GM23338 (cell line): ENCODE data around the gene JRKL. TPM values are rescaled to one million over a fixed set of nuclear protein-coding genes. Genes with fewer than 3 reads are reported as not detected.
A peak's percentile ranks its signal among the peaks of the same experiment; 100 is the strongest.

ENCODE experiments used
- ATAC-seq: fragments of 200-7000 bp; cut with Tn5 transposase; 3 replicates; pipeline ENCODE4 v1.9.1; 2020
- DNase-seq: peaks from one replicate; pipeline ENCODE4 v3.0.0-alpha.2; 2015; ENCODE audit warnings: low spot score
- H2AFZ ChIP-seq: fragments of 200-600 bp; sonication (generic); 2 replicates; pipeline ENCODE4 v1.8.0; 2016; ENCODE audit warnings: antibody characterized with exemption, mild to moderate bottlenecking, moderate library complexity
- H3F3A ChIP-seq: fragments of 200-600 bp; sonication (generic); replicated peaks from 2 replicates; pipeline ENCODE4 v1.8.0; 2017; ENCODE audit warnings: antibody characterized with exemption, mixed run types, low read depth
- H3K27ac ChIP-seq: fragments of 200-600 bp; sonication (generic); 2 replicates; pipeline ENCODE4 v1.6.1; 2016; ENCODE audit warnings: low read depth
- H3K27me3 ChIP-seq: fragments of 200-600 bp; sonication (generic); 2 replicates; pipeline ENCODE4 v1.8.0; 2016; ENCODE audit warnings: mild to moderate bottlenecking, mixed run types, moderate library complexity; ENCODE audit not compliant: insufficient read depth
- H3K36me3 ChIP-seq: fragments of 200-600 bp; sonication (generic); 2 replicates; pipeline ENCODE4 v1.8.0; 2016; ENCODE audit warnings: mild to moderate bottlenecking; ENCODE audit not compliant: insufficient read depth
- H3K4me1 ChIP-seq: fragments of 200-600 bp; sonication (generic); 2 replicates; pipeline ENCODE4 v1.8.0; 2016; ENCODE audit warnings: mild to moderate bottlenecking, moderate library complexity; ENCODE audit not compliant: insufficient read depth
- H3K4me2 ChIP-seq: fragments of 200-600 bp; sonication (generic); 2 replicates; pipeline ENCODE4 v1.7.1; 2017; ENCODE audit warnings: mixed run types
- H3K4me3 ChIP-seq: fragments of 200-600 bp; sonication (generic); 2 replicates; pipeline ENCODE4 v1.6.1; 2016; ENCODE audit warnings: mixed run types
- H3K79me2 ChIP-seq: fragments of 200-600 bp; sonication (generic); replicated peaks from 2 replicates; pipeline ENCODE4 v1.8.0; 2017; ENCODE audit warnings: mild to moderate bottlenecking; ENCODE audit not compliant: insufficient read depth
- H3K9me2 ChIP-seq: fragments of 200-600 bp; sonication (generic); 2 replicates; pipeline ENCODE4 v1.8.0; 2017; ENCODE audit not compliant: insufficient read depth
- H4K20me1 ChIP-seq: fragments of 200-600 bp; sonication (generic); replicated peaks from 2 replicates; pipeline ENCODE4 v1.8.0; 2017; ENCODE audit warnings: mild to moderate bottlenecking; ENCODE audit not compliant: insufficient read depth
- H3K27ac Mint-ChIP-seq: 2 replicates; pipeline ENCODE4 v1.8.0; 2020; ENCODE audit warnings: inconsistent platforms, mild to moderate bottlenecking, moderate library complexity, mixed read lengths
- H3K27me3 Mint-ChIP-seq: 3 replicates; pipeline ENCODE4 v1.8.0; 2022; ENCODE audit warnings: low read depth, mild to moderate bottlenecking, moderate library complexity, mixed read lengths, inconsistent platforms; ENCODE audit not compliant: insufficient read depth, poor library complexity
- H3K36me3 Mint-ChIP-seq: 3 replicates; pipeline ENCODE4 v1.8.0; 2021; ENCODE audit warnings: low read depth, mild to moderate bottlenecking, inconsistent platforms, moderate library complexity, mixed read lengths
- H3K4me1 Mint-ChIP-seq: 3 replicates; pipeline ENCODE4 v1.8.0; 2020; ENCODE audit warnings: mild to moderate bottlenecking, inconsistent platforms, mixed read lengths
- H3K4me3 Mint-ChIP-seq: 3 replicates; pipeline ENCODE4 v1.8.0; 2021; ENCODE audit warnings: moderate library complexity, mild to moderate bottlenecking, inconsistent platforms, mixed read lengths
- H3K9me3 Mint-ChIP-seq: 3 replicates; pipeline ENCODE4 v1.8.0; 2020; ENCODE audit warnings: moderate library complexity, mild to moderate bottlenecking, inconsistent platforms, mixed read lengths
- CTCF ChIP-seq, 2 experiments: fragments of 200-600 bp in 1 of 2; sonication (generic) in 1 of 2; conservative IDR thresholded peaks; 2 replicates each; pipeline versions ENCODE4 v1.5.1 to v1.6.1; 2016 to 2017; ENCODE audit warnings: antibody characterized with exemption in 2 of 2, low read depth in 2 of 2, mild to moderate bottlenecking in 2 of 2, moderate library complexity in 1 of 2
- ZNF462 ChIP-seq: fragments of 250-450 bp; sonication (Bioruptor Pico); IDR thresholded peaks from 2 replicates; pipeline ENCODE4 v1.5.0; 2020; ENCODE audit warnings: mild to moderate bottlenecking, moderate library complexity
- polyA plus RNA-seq: library from polyadenylated mRNA; unstranded; fragments of >200 nt; fragmentation: Nextera tagmentation; extraction: Ambion mirVana; gene quantifications from 2 replicates; pipeline ENCODE4 v1.2.1, GENCODE V29; 2016
- total RNA-seq: library from RNA; depleted of rRNA; stranded (reverse); fragments of >200 nt; shearing (Covaris generic); gene quantifications from 2 replicates; pipeline ENCODE4 v1.2.3, GENCODE V29; 2014

The JRKL gene
- total and polyA plus RNA-seq, 2 experiments from 2014 or later, result 3.8 to 5.2 TPM

DNA sequence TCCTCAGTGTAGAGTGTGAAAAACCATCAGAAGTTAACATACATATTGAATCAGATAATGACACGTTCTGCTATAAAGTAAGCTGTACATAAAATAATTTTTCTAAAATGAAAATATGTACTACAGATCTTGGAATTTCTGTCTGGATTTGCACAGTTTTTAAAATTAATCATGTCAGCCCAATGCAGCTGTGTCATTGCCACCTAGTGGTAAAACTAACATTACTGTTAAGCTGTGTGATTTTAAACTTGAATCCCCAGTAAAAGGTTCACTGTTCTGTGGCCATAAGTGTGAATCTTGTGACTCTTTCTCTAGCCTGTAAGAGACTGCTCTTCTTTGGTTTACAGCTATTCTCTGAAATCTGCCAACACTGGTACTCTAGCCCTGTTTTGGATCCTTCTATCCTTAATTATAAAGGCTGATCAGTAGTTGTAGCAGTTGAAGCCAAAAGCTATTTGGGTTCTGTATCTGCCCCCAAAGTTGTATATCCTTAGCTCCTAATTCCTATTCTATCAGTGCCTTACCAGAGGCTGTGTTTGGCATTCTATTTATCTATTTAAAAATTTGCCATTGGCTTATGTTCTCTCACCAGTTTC, 4.0 kb downstream of the JRKL start:
- Mint-ChIP-seq H3K36me3 (peaks cover 15% of the 10 kb centered on the region; the same call in 2 of the 3 replicates), H3K9me3 (peaks cover 10% of the 10 kb centered on the region; the same call in 2 of the 3 replicates), H3K4me3 (no peak overlapping the region), H3K27ac (no peak overlapping the region), H3K27me3 (peaks cover 1% of the 10 kb centered on the region), H3K4me1 (peaks cover 4% of the 10 kb centered on the region; the same call in 2 of the 3 replicates)
- ATAC-seq (no peak), DNase-seq (peak; percentile 68)
- peak; percentile 71 to 86 for TF ChIP-seq CTCF (conservative IDR thresholded peaks at IDR 0.05; ENCODE audit: low read depth in 2 of 2)
- no peak for TF ChIP-seq ZNF462 (CRISPR knock-in tag)
- Histone ChIP-seq H4K20me1 (no peaks in the 10 kb centered on the region), H3K4me1 (0 out of 2 replicates have a peak, but pooled peaks cover 5% of the 10 kb centered on the region), H3K4me2 (no peak overlapping the region), H3K79me2 (peaks cover 10% of the 10 kb centered on the region), H3K9me2 (no peaks in the 10 kb centered on the region), H3K27ac (no peak overlapping the region), H2AFZ (no peak overlapping the region), H3K4me3 (no peak overlapping the region), H3F3A (peaks cover 5% of the 10 kb centered on the region; the same call in 1 of the 2 replicates), H3K27me3 (no peaks in the 10 kb centered on the region), H3K36me3 (no peaks in the 10 kb centered on the region)
